Astrocyte of the spinal cord (primary cell): ENCODE results near the gene GALNT14.

Source experiments
- DNase-seq: peaks from one replicate; pipeline ENCODE4 v3.0.0; 2011; ENCODE audit warnings: low read depth, low spot score
- H3K4me3 ChIP-seq: 2 replicates; pipeline ENCODE4 v1.5.1; 2011; ENCODE audit warnings: low read depth, mild to moderate bottlenecking, low read length, moderate library complexity
- in situ Hi-C: cut with HindIII; loops from 2 replicates; pipeline ENCODE4 v1.10.0; 2017; ENCODE audit warnings: low sequenced_read_pairs
- TF ChIP-seq, protein P1 (sequence below): IDR thresholded peaks from 2 replicates; pipeline ENCODE4 v1.5.1; 2012; ENCODE audit warnings: low read depth, mild to moderate bottlenecking, low read length, inconsistent platforms

The GALNT14 gene

DNA sequence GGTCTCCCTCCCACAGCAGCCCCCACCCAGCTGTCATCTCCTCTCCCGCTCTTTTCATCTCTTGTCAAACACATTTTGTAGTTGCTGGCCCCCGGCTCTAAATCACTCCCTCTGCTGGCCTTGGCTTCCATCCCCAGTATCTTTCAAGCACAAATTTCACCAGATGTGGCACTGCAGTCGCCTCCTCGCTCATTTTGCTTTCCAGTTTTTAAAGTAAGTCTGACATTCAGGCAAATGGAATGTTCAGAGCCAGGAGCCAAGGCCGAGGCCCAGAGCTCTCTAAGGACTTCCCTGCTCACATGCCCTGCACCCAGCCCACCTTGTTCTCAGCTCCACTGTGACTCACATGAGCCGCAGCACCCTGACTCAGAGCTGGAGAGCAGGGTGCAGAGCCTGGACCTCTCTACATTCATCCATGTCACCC, 158.4 kb downstream of the GALNT14 start:
- no peak overlapping the region for H3K4me3 ChIP-seq
- TF ChIP-seq, protein P1, sequence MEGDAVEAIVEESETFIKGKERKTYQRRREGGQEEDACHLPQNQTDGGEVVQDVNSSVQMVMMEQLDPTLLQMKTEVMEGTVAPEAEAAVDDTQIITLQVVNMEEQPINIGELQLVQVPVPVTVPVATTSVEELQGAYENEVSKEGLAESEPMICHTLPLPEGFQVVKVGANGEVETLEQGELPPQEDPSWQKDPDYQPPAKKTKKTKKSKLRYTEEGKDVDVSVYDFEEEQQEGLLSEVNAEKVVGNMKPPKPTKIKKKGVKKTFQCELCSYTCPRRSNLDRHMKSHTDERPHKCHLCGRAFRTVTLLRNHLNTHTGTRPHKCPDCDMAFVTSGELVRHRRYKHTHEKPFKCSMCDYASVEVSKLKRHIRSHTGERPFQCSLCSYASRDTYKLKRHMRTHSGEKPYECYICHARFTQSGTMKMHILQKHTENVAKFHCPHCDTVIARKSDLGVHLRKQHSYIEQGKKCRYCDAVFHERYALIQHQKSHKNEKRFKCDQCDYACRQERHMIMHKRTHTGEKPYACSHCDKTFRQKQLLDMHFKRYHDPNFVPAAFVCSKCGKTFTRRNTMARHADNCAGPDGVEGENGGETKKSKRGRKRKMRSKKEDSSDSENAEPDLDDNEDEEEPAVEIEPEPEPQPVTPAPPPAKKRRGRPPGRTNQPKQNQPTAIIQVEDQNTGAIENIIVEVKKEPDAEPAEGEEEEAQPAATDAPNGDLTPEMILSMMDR: no peak
- in situ Hi-C loops: no loop called here
- peak; percentile 15 for DNase-seq

- in situ Hi-C loops: no loop called here
- TF ChIP-seq, protein P1: no peak
- no peak overlapping the region for H3K4me3 ChIP-seq
- no peak for DNase-seq
Observed at GRCh38 chr2:30978854-30979253, 159.4 kb downstream of the GALNT14 start.

- no peak for DNase-seq
- in situ Hi-C loops: no loop called here
- no peak overlapping the region for H3K4me3 ChIP-seq
- TF ChIP-seq, protein P1: no peak
Observed at GRCh38 chr2:30978044-30978443, 160.2 kb downstream of the GALNT14 start.

- in situ Hi-C loops: no loop called here
- TF ChIP-seq, protein P1: no peak
- no peak overlapping the region for H3K4me3 ChIP-seq
- no peak for DNase-seq
Observed at GRCh38 chr2:30975156-30975555, 163.1 kb downstream of the GALNT14 start.

DNA sequence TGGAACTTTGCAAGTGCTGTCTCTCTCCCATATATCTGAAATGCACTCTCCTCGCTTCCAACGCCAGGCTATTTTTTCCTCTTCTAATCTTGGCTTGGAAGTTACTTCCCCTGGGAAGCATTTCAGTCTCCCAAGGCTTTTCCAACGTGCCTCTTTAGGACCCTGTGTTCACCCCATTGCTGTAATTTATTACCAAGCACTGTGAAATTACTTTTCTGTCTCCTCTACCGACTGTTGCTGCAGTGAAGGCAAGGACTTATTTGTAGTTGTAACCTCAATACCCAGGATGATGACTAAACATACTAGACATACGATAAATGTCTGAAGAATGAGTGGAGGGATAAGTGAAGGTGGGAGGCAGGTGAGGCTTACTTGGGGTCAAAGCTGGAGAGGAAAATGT, 163.7 kb downstream of the GALNT14 start:
- TF ChIP-seq, protein P1: no peak
- in situ Hi-C loops: no loop called here
- no peak for DNase-seq
- no peak overlapping the region for H3K4me3 ChIP-seq

- in situ Hi-C loops: no loop called here
- TF ChIP-seq, protein P1: no peak
- no peak for DNase-seq
- H3K4me3 ChIP-seq: no peak overlapping the region
Observed at GRCh38 chr2:30974092-30974491, 164.1 kb downstream of the GALNT14 start.
